PFSK-1 (cell line): ENCODE data around the gene DCTPP1.

ENCODE experiments used
- POLR2AphosphoS5 ChIP-seq: IDR thresholded peaks from 2 replicates; pipeline ENCODE4 v1.6.1; 2012; ENCODE audit warnings: low read depth, mild to moderate bottlenecking, control low read depth, low read length, moderate library complexity
- SIN3A ChIP-seq: IDR thresholded peaks from 2 replicates; pipeline ENCODE4 v1.6.1; 2012; ENCODE audit warnings: mild to moderate bottlenecking, low read length, moderate library complexity, borderline replicate concordance; ENCODE audit not compliant: insufficient read depth

DNA sequence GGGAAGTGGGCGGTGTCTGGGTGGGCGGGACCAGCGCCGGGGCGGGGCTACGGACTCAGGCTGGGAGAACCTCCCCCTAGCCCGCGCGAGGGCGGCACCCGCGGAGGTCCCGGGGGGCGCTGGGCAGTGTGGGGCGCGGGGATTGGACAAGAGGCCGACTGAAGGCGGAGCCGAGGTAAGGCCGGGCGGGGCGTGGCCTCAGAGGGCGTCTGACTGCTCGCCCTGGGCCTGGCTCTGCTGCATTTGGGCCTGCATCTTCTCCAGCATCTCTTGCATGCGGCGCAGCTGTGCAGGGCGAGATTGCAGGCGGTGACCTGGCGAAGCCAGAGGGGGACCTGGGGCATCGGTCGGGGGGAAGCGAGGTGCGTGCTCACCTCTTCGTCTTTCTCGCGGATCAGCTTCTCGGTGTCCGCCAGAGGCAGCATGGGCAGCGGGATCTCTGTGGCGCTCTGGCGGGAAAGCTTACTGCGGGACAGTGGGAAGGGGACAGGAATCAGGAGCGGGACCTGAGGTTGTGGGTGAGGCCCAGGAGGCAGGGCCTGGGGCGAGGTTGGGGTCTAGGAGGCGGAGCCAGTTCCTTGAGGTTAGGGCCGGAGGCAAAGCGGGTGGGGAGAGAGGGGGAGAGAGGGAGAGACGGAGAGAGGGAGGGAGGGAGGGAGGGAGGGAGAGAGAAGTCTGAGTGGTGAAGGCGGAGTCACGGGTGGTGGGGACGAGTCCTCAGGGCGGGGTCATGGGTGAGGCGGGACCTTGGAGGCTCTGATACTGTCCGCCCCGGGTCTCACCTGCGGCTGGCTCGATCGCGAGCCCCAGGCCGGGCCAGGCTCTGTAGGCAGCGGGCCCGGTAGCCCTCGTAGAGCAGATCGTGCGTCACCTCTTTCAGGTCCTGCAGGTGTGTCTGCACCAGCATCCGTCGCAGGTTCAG, 51.3 kb downstream of the DCTPP1 start:
- TF ChIP-seq SIN3A = no peak; the same call in 1 of the 2 replicates
- TF ChIP-seq POLR2AphosphoS5 = peak; percentile 84
